Measurements from ENCODE around the gene MED15.

The MED15 gene

GRCh38 chr22:20625270-20625669, 117.9 kb downstream of the MED15 start:
- no peak for DNase-seq (ENCODE audit: low spot score)

DNA sequence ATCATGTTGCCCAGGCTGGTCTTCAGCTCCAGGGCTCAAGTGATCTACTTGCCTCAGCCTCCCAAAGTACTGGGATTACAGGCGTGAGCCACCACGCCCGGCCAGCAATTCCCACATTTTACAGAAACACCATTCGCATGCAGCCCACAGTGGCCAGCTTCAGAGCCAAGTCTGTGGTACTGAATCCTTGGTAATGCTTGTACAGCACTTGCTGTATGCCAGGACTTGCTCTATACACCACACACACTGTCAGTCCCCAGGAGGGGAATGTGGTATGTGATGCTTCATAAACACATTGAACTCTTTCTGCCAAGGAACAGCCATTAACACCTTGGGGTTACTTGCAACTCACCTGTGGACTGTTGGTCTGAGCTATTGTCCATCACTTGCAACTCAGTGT, 119.4 kb downstream of the MED15 start:
- no peak for DNase-seq (ENCODE audit: low spot score)

GRCh38 chr22:20627432-20627831, 120.0 kb downstream of the MED15 start:
- no peak for DNase-seq (ENCODE audit: low spot score)

- no peak for DNase-seq (ENCODE audit: low spot score)
Measured at GRCh38 chr22:20628081-20628939, 120.9 kb downstream of the MED15 start.

GRCh38 chr22:20629401-20629800, 122.0 kb downstream of the MED15 start:
- DNase-seq (ENCODE audit: low spot score), result no peak

GRCh38 chr22:20630873-20631617, 123.6 kb downstream of the MED15 start:
- no peak for DNase-seq (ENCODE audit: low spot score)

DNA sequence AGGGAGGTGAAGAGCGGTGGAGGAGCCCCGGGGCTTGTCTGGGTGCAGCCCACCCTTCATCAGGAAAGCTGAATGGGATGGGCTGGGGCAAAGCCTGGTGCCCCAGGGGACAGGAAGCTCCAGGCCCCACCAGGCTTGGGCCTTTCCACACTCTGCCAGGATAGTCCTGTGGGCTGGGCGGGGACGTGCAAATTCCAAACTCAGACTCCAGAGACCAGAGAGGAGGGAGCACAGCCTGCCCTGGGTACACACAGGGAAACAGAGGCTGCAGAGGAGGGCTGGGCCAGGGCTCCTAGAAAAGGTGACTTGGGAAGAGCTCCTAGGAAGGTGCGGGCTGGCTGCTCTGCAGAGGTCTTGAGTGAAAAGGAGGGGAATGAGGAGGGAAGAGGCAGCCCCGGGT, 124.7 kb downstream of the MED15 start:
- DNase-seq (ENCODE audit: low spot score), result no peak

DNA sequence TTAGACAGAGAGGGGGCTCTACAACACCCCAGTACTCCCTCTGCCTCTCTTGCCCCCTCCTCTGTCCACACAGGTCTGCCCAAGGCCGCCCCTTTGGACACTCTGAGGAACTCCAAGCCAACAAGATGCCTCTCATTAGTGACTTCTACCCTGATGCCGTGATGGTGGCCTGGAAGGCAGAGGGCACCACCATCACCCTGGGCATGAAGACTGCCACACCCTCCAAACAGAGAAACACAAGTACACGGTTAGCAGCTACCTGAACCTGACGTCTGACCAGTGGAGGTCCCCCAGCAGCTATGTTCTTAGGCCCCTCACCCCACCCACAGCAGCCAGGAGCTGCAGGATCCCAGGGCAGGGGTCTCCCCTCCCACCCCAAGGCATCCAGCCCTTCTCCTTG, 125.1 kb downstream of the MED15 start:
- no peak for DNase-seq (ENCODE audit: low spot score)

DNA sequence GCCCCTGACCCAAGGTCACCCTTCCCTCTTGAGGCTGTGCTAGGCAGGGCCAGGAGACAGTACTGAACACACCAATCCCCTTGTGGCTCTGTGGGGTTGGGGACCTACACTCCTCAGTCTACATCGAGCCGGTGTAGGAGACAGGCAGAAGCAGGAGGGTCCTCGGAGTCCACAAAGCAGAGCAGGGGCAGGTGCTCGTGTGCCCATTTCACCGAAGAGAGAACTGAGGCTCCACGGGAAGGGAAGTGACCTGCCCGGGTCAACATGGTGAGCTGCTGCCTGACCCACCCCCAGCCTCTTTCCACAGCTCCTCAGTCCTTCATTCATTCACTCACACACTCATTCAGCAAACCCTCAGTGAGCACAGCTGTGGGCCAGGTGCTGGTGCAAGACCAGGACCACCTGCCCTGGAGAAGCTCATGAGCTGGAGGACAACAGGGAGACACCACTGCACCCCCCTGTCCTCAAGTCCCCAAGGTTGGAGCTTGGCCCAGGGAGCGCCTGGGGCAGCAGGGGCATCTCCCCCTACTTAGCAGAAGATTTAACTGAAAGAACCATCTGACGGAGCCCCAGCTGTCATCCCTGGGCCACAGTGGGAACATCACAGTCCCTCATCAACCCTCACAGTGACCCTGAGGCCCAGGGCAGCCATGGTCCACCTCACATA, 127.3 kb downstream of the MED15 start:
- DNase-seq (ENCODE audit: low spot score), result no peak

GRCh38 chr22:20635227-20635591, 127.8 kb downstream of the MED15 start:
- DNase-seq (ENCODE audit: low spot score), result no peak

DNA sequence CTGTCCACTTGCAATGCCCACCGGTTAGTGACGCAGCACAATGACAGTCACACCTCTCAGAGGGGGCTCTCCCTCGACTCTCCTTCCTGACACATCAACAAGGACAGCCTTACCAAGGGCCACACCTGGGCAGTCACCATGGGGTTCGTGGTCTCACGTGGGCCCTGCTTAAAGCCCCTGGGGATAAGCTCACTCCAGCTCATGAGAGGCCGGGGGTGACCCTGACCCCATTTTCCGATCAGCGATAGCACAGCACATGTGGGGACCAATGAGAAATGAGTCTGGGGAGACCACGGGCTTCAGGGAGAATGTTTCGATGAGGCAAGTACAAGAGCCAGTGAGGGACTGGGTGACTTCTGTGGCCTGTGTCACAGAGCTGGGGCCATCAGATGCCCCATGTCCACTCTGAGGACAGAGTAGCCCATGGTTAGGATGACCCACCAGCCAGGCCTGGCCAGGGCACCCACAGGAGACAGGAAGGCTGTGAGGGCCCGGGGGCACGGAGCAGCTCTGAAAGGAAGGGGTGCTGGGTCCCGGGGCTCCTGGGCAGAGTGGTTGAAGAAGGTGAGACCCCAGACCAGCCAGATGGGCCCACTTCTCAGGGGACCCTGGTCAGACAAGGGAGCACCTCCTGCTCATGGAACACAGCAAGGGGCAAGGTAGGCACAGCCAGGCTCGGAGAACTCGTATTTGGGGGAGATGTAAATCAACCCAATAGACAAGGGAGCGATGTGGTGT, 128.8 kb downstream of the MED15 start:
- no peak for DNase-seq (ENCODE audit: low spot score)

- no peak for DNase-seq (ENCODE audit: low spot score)
Measured at GRCh38 chr22:20636945-20637344, 129.5 kb downstream of the MED15 start.

All from RKO (cell line).